Transverse colon (tissue), 4 donors: Measurements from ENCODE around the gene SMURF2.
"Not testable (repeated sequence)": the region's sequence is repeated elsewhere in the genome, so short reads cannot be mapped to it uniquely, and the experiment has no call there.

ENCODE experiments used
- CTCF ChIP-seq, 5 experiments: fragments of 200-600 bp in 3 of 5; fragments of 450-650 bp in 2 of 5; sonication (generic) in 3 of 5; IDR thresholded peaks; 1 replicate in 2 of 5; 2 replicates in 3 of 5; pipeline ENCODE4 v1.5.1; 2016 to 2017; ENCODE audit warnings: antibody characterized with exemption in 5 of 5, inconsistent platforms in 3 of 5, mild to moderate bottlenecking in 2 of 5, moderate library complexity in 1 of 5
- EP300 ChIP-seq: sonication (generic); formaldehyde crosslinking; IDR thresholded peaks from one replicate; pipeline ENCODE4 v1.6.1; 2017; ENCODE audit warnings: antibody characterized with exemption, low read depth
- POLR2AphosphoS5 ChIP-seq, 3 donors: sonication (generic); formaldehyde crosslinking; IDR thresholded peaks; one replicate each; pipeline ENCODE4 v1.6.1; 2016; ENCODE audit warnings: antibody characterized with exemption in 3 of 3

GRCh38 chr17:64577025-64577424, 85.1 kb downstream of the SMURF2 start:
- TF ChIP-seq CTCF (IDR thresholded peaks at IDR 0.05); EP300; POLR2AphosphoS5 (IDR thresholded peaks at IDR 0.05): not testable (repeated sequence)
